Islet precursor cell (in vitro differentiated cells): ENCODE data around the gene PRRC2A.

ENCODE experiments used
- DNase-seq: peaks from one replicate; pipeline ENCODE4 v3.0.0-alpha.2; 2018

Gene PRRC2A

GRCh38 chr6:31666337-31666965, 45.9 kb downstream of the PRRC2A start:
- no peak for DNase-seq

GRCh38 chr6:31669676-31670075, 49.2 kb downstream of the PRRC2A start, which contains the start of gene LY6G5B:
Gene LY6G5B, plus strand, starts transcription at chr6:31669976. Its CDS starts 975 bp downstream, at chr6:31670951.
- DNase-seq, result no peak

GRCh38 chr6:31676322-31676903, 55.9 kb downstream of the PRRC2A start:
- DNase-seq, result no peak

- no peak for DNase-seq
Measured at GRCh38 chr6:31676904-31677303, 56.4 kb downstream of the PRRC2A start.

- no peak for DNase-seq
Measured at GRCh38 chr6:31677955-31678354, 57.4 kb downstream of the PRRC2A start.

GRCh38 chr6:31680226-31681134, 60.0 kb downstream of the PRRC2A start, which contains the start of gene LY6G5C:
Gene LY6G5C, minus strand, starts transcription at chr6:31681067. Its CDS starts 694 bp downstream, at chr6:31680373.
- peak; percentile 89 for DNase-seq

- DNase-seq, result peak; percentile 65
Measured at GRCh38 chr6:31681135-31681671, 60.7 kb downstream of the PRRC2A start.

- no peak for DNase-seq
Measured at GRCh38 chr6:31683591-31683990, 63.1 kb downstream of the PRRC2A start.

- no peak for DNase-seq
Measured at GRCh38 chr6:31686483-31686882, 66.0 kb downstream of the PRRC2A start.

GRCh38 chr6:31687321-31687720, 66.8 kb downstream of the PRRC2A start:
- DNase-seq, result no peak
